H1 (cell line): ENCODE measurements around the gene NFATC4. TPM values are rescaled to one million over a fixed set of nuclear protein-coding genes. Genes with fewer than 3 reads are reported as not detected.

ENCODE experiments used
- CTCF ChIA-PET: fragments of 300-600 bp; sonication (Branson Sonifier 250); formaldehyde crosslinking; loops from one replicate; lab custom pipeline; 2021; ENCODE audit not compliant: partially characterized antibody; lab: Charles Lee
- POLR2A ChIA-PET: fragments of 300-600 bp; sonication (Branson Sonifier 250); formaldehyde crosslinking; loops from one replicate; lab custom pipeline; 2021; ENCODE audit warnings: inconsistent platforms; ENCODE audit not compliant: partially characterized antibody; lab: Charles Lee
- DNase-seq, 2 experiments: peaks; one replicate each; pipeline versions ENCODE4 v3.0.0 to v3.0.0-alpha.2; 2010 to 2022; ENCODE audit warnings: low spot score in 2 of 2, low read depth in 1 of 2, mixed read lengths in 1 of 2
- FAIRE-seq: peaks from 2 replicates; lab custom pipeline; 2011; peaks lifted over from hg19 to GRCh38; lab: Jason Lieb, UNC
- H2AFZ ChIP-seq: 2 replicates; pipeline ENCODE4 v1.8.1; 2012; ENCODE audit warnings: low read length, inconsistent platforms
- H2AK5ac ChIP-seq: 2 replicates; pipeline ENCODE4 v1.6.1; 2013; ENCODE audit warnings: low read depth, low read length
- H2BK120ac ChIP-seq: replicated peaks from 2 replicates; pipeline ENCODE3; 2013; ENCODE audit warnings: low read depth, low read length, inconsistent platforms
- H2BK12ac ChIP-seq: 2 replicates; pipeline ENCODE4 v1.6.1; 2013; ENCODE audit warnings: low read depth, low read length
- H2BK15ac ChIP-seq: 2 replicates; pipeline ENCODE4 v1.6.1; 2013; ENCODE audit warnings: low read length
- H2BK20ac ChIP-seq: 2 replicates; pipeline ENCODE4 v1.6.1; 2013; ENCODE audit warnings: low read length
- H2BK5ac ChIP-seq: 2 replicates; pipeline ENCODE4 v1.6.1; 2013; ENCODE audit warnings: low read depth, low read length
- H3K14ac ChIP-seq: 2 replicates; pipeline ENCODE4 v1.6.1; 2013; ENCODE audit warnings: inconsistent platforms; ENCODE audit not compliant: insufficient read length
- H3K18ac ChIP-seq: 2 replicates; pipeline ENCODE4 v1.6.1; 2013; ENCODE audit warnings: low read length; ENCODE audit errors: extremely low read depth
- H3K23ac ChIP-seq: 2 replicates; pipeline ENCODE4 v1.6.1; 2013; ENCODE audit warnings: inconsistent platforms; ENCODE audit not compliant: insufficient read length
- H3K23me2 ChIP-seq: 2 replicates; pipeline ENCODE4 v1.6.1; 2013; ENCODE audit warnings: low read depth, low read length
- H3K27ac ChIP-seq: 2 replicates; pipeline ENCODE4 v1.6.1; 2011; ENCODE audit warnings: low read depth, low read length, inconsistent platforms
- H3K27me3 ChIP-seq, 4 experiments: replicated peaks in 1 of 4; 1 replicate in 1 of 4; 2 replicates in 3 of 4; pipeline versions ENCODE4 v1.6.1 to v1.8.1; 2011 to 2013; ENCODE audit warnings: low read length in 3 of 4, mild to moderate bottlenecking in 3 of 4, inconsistent platforms in 2 of 4, mixed read lengths in 2 of 4, moderate library complexity in 1 of 4; ENCODE audit not compliant: control insufficient read depth in 3 of 4, insufficient read depth in 3 of 4; ENCODE audit errors: extremely low read depth in 1 of 4
- H3K36me3 ChIP-seq, 4 experiments: 2 replicates each; pipeline versions ENCODE4 v1.6.1 to v1.8.1; 2011 to 2013; ENCODE audit warnings: mild to moderate bottlenecking in 4 of 4, low read length in 3 of 4, moderate library complexity in 2 of 4, control low read depth in 1 of 4, inconsistent platforms in 1 of 4; ENCODE audit not compliant: insufficient read depth in 4 of 4, control insufficient read depth in 2 of 4
- H3K4ac ChIP-seq: replicated peaks from 2 replicates; pipeline ENCODE3; 2013; ENCODE audit warnings: low read length, low read depth, mixed read lengths, inconsistent platforms; ENCODE audit not compliant: insufficient read length
- H3K4me1 ChIP-seq, 4 experiments: replicated peaks in 1 of 4; 1 replicate in 1 of 4; 2 replicates in 3 of 4; pipeline versions ENCODE4 v1.6.1 to v1.8.1; 2011 to 2013; ENCODE audit warnings: low read length in 3 of 4, inconsistent platforms in 2 of 4, mixed read lengths in 1 of 4; ENCODE audit not compliant: insufficient read depth in 4 of 4, control insufficient read depth in 3 of 4
- H3K4me2 ChIP-seq, 2 experiments: 2 replicates each; pipeline versions ENCODE4 v1.6.1 to v1.8.1; 2011 to 2013; ENCODE audit warnings: low read depth in 2 of 2, low read length in 2 of 2, control low read depth in 1 of 2, inconsistent platforms in 1 of 2, mild to moderate bottlenecking in 1 of 2; ENCODE audit not compliant: insufficient read depth in 1 of 2
- H3K4me3 ChIP-seq, 4 experiments: fragments of 200-600, 300-600 bp in 1 of 4; sonication (generic), shearing (Covaris generic), sonication (Bioruptor Twin) in 1 of 4; 2 replicates each; pipeline versions ENCODE4 v1.5.1 to v1.8.1; 2011 to 2016; ENCODE audit warnings: low read length in 4 of 4, low read depth in 3 of 4, control low read depth in 2 of 4, inconsistent platforms in 2 of 4, mild to moderate bottlenecking in 2 of 4, mixed read lengths in 1 of 4, moderate library complexity in 1 of 4; ENCODE audit not compliant: insufficient read depth in 2 of 4; ENCODE audit errors: extremely low read depth in 1 of 4
- H3K56ac ChIP-seq: replicated peaks from 2 replicates; pipeline ENCODE3; 2013; ENCODE audit warnings: low read depth, mild to moderate bottlenecking, mixed read lengths, low read length, inconsistent platforms; ENCODE audit not compliant: insufficient read length
- H3K79me1 ChIP-seq: 2 replicates; pipeline ENCODE4 v1.6.1; 2013; ENCODE audit warnings: low read depth, low read length, control low read depth
- H3K79me2 ChIP-seq, 2 experiments: 2 replicates each; pipeline versions ENCODE4 v1.6.1 to v1.8.1; 2012 to 2013; ENCODE audit warnings: low read length in 2 of 2, mild to moderate bottlenecking in 2 of 2, inconsistent platforms in 1 of 2; ENCODE audit not compliant: insufficient read depth in 2 of 2, control insufficient read depth in 1 of 2
- H3K9ac ChIP-seq, 4 experiments: replicated peaks in 1 of 4; 1 replicate in 1 of 4; 2 replicates in 3 of 4; pipeline versions ENCODE4 v1.6.1 to v1.8.1; 2011 to 2013; ENCODE audit warnings: low read depth in 3 of 4, low read length in 3 of 4, control low read depth in 2 of 4, mild to moderate bottlenecking in 2 of 4, moderate library complexity in 2 of 4, inconsistent platforms in 1 of 4; ENCODE audit errors: extremely low read depth in 1 of 4
- H3K9me3 ChIP-seq, 2 experiments: 2 replicates each; pipeline versions ENCODE4 v1.6.1 to v1.8.1; 2012 to 2013; ENCODE audit warnings: mild to moderate bottlenecking in 2 of 2, moderate library complexity in 2 of 2, control low read depth in 1 of 2, inconsistent platforms in 1 of 2, low read depth in 1 of 2, low read length in 1 of 2, mixed read lengths in 1 of 2; ENCODE audit not compliant: insufficient read depth in 2 of 2
- H4K20me1 ChIP-seq, 2 experiments: replicated peaks in 1 of 2; 2 replicates each; pipeline versions ENCODE3 to v1.8.1; 2011 to 2013; ENCODE audit warnings: inconsistent platforms in 2 of 2, low read length in 2 of 2, mild to moderate bottlenecking in 1 of 2; ENCODE audit not compliant: insufficient read depth in 2 of 2, control insufficient read depth in 1 of 2
- H4K5ac ChIP-seq: 2 replicates; pipeline ENCODE4 v1.6.1; 2013; ENCODE audit warnings: low read length, low read depth, mixed read lengths, inconsistent platforms; ENCODE audit not compliant: insufficient read length
- H4K8ac ChIP-seq: 2 replicates; pipeline ENCODE4 v1.8.0; 2013; ENCODE audit warnings: mild to moderate bottlenecking, moderate library complexity, low read length, inconsistent platforms; ENCODE audit not compliant: insufficient read depth; ENCODE audit errors: extremely low read depth
- H4K91ac ChIP-seq: replicated peaks from 2 replicates; pipeline ENCODE3; 2013; ENCODE audit warnings: low read length, mixed read lengths, inconsistent platforms; ENCODE audit not compliant: insufficient read length
- CHD1 ChIP-seq: IDR thresholded peaks from 2 replicates; pipeline ENCODE4 v1.6.1; 2012; ENCODE audit warnings: low read depth, low read length, improper control_type of control experiment
- FOSL1 ChIP-seq: IDR thresholded peaks from 2 replicates; pipeline ENCODE4 v1.6.1; 2011; ENCODE audit warnings: mild to moderate bottlenecking, low read depth, low read length, moderate library complexity; ENCODE audit not compliant: insufficient read depth
- WGBS, 2 experiments: shearing (Covaris generic) in 1 of 2; methylation state at CpG; one replicate each; pipeline versions ENCODE4 v1.1.6 to v1.1.7; 2013 to 2015; ENCODE audit warnings: low lambda C conversion rate in 2 of 2, mixed read lengths in 2 of 2, inconsistent platforms in 1 of 2, low coverage in 1 of 2, missing lambda C conversion rate in 1 of 2; ENCODE audit not compliant: insufficient replicate concordance in 2 of 2, insufficient coverage in 1 of 2, insufficient read length in 1 of 2; ENCODE audit errors: extremely low coverage in 1 of 2, missing lambda C conversion rate in 1 of 2; 5-methylcytosine and 5-hydroxymethylcytosine counted together
- polyA plus RNA-seq, 7 experiments: library from polyadenylated mRNA; depleted of rRNA in 3 of 7; stranded (reverse) in 5 of 7; unstranded in 2 of 7; fragments of >200 nt in 5 of 7; fragments of 200-250 nt in 2 of 7; gene quantifications; 1 replicate in 5 of 7; 2 replicates in 1 of 7; 4 replicates in 1 of 7; pipeline versions ENCODE4 v1.2.1 to v1.2.3, GENCODE V29; 2011 to 2013; ENCODE audit warnings: missing spikeins in 2 of 7, mixed read lengths in 2 of 7
- total RNA-seq: library from RNA; stranded (reverse); fragmentation: NEBNext Ultra II Directional; extraction: Animal tissue kit (Norgen Biotek cat#: 25700); gene quantifications from 2 replicates; pipeline ENCODE4 v1.2.1, GENCODE V29; 2021

NFATC4 gene
- total and polyA plus RNA-seq, 2 of the 8 experiments (the other 6 are each of a cell fraction or from before 2014, with no cell fraction given), result 47.3 to 50.3 TPM

DNA sequence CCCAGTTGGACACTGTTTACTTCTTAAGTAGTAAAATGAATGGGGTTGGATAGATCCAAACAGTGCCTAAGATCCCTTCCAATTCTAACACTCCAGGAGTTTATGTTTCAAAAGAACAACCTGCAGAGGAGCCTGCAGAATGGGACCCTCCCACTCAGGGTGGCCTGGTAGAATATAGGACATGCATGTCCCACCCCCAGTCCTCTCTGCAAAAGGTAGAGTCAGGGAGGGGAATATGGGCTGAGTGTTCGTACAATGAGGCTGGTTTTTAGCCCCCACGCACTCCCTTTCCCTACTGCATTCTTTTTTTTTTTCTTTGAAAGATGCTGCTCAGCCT, 19.0 kb downstream of the NFATC4 start:
- WGBS, 2 experiments, result 78% methylated on average over 2 of the region's 2 CpGs; no CpG with 5 or more reads in 1 of the 2 experiments
- TF ChIP-seq CHD1 (no peak), FOSL1 (no peak)

More for the DNA sequence above, 19.0 kb downstream of the NFATC4 start:
- H2BK15ac ChIP-seq, result no peak overlapping the region
- no peak overlapping the region for H3K9ac ChIP-seq
- no peaks in the 10 kb centered on the region for H3K36me3 ChIP-seq
- H3K14ac ChIP-seq, result no peak overlapping the region
- DNase-seq (no peak), FAIRE-seq (no peak)
- no peaks in the 10 kb centered on the region for H3K79me2 ChIP-seq
- H4K8ac ChIP-seq, result no peak overlapping the region
- ChIA-PET CTCF (interaction anchor here (1.1 to 2.0 kb wide), 3 partner anchors 10 to 41 kb away, joined by 3 to 6 read pairs (median 4); no protein-coding TSS in a partner anchor), POLR2A (interaction anchor here (1.2 kb wide), 1 partner anchor 26 kb away, joined by 3 read pairs; no protein-coding TSS in a partner anchor)
- H2BK12ac ChIP-seq, result no peak overlapping the region
- peaks cover 0 to 2% (median 0%) of the 10 kb centered on the region in 4 experiments; a peak in 1 of 7 replicates for H3K27me3 ChIP-seq
- H2AFZ ChIP-seq, result no peak overlapping the region
- H3K27ac ChIP-seq, result no peak overlapping the region
- H3K4me3 ChIP-seq, result no peak overlapping the region
- H4K91ac ChIP-seq, result no peak overlapping the region
- H3K56ac ChIP-seq, result no peak overlapping the region
- no peak overlapping the region for H3K4me2 ChIP-seq
- H3K4ac ChIP-seq, result no peak overlapping the region
- no peaks in the 10 kb centered on the region for H3K23me2 ChIP-seq
- no peak overlapping the region for H2BK5ac ChIP-seq
- no peak overlapping the region for H2AK5ac ChIP-seq
- no peak overlapping the region for H3K18ac ChIP-seq
- H2BK20ac ChIP-seq, result no peak overlapping the region
- H3K79me1 ChIP-seq, result no peaks in the 10 kb centered on the region
- H3K9me3 ChIP-seq, result no peaks in the 10 kb centered on the region
- no peaks in the 10 kb centered on the region for H3K4me1 ChIP-seq
- H4K20me1 ChIP-seq, result no peaks in the 10 kb centered on the region
- no peak overlapping the region for H4K5ac ChIP-seq
- no peak overlapping the region for H3K23ac ChIP-seq
- H2BK120ac ChIP-seq, result no peak overlapping the region
